Cardiac muscle cell (in vitro differentiated cells and primary cell): ENCODE results near the gene RBM14. TPM values are rescaled to one million over a fixed set of nuclear protein-coding genes. Genes with fewer than 3 reads are reported as not detected.
"Not testable (repeated sequence)": the region's sequence is repeated elsewhere in the genome, so short reads cannot be mapped to it uniquely, and the experiment has no call there.

Source experiments
- DNase-seq, 2 donors: peaks; one replicate each; pipeline versions ENCODE4 v3.0.0 to v3.0.0-alpha.2; 2010 to 2017; ENCODE audit warnings: low read depth in 1 of 2, low spot score in 1 of 2
- H3K27ac ChIP-seq: fragments of 200-600 bp; sonication (generic); 2 replicates; pipeline ENCODE4 v1.5.1; 2016
- H3K27me3 ChIP-seq: fragments of 200-600 bp; sonication (generic); 2 replicates; pipeline ENCODE4 v1.6.0; 2016; ENCODE audit warnings: control low read depth
- H3K36me3 ChIP-seq: fragments of 200-600 bp; sonication (generic); 2 replicates; pipeline ENCODE4 v1.5.1; 2016; ENCODE audit warnings: control low read depth
- H3K4me1 ChIP-seq: fragments of 200-600 bp; sonication (generic); 2 replicates; pipeline ENCODE4 v1.8.1; 2017; ENCODE audit warnings: low read depth, mild to moderate bottlenecking, mixed run types
- H3K4me3 ChIP-seq: fragments of 200-600 bp; sonication (generic); 2 replicates; pipeline ENCODE4 v1.5.1; 2016; ENCODE audit warnings: mild to moderate bottlenecking
- H3K9me3 ChIP-seq: fragments of 200-600 bp; sonication (generic); 2 replicates; pipeline ENCODE4 v1.5.1; 2017; ENCODE audit warnings: low read depth, mild to moderate bottlenecking, control low read depth
- CTCF ChIP-seq: IDR thresholded peaks from 2 replicates; pipeline ENCODE4 v1.5.1; 2012; ENCODE audit warnings: low read depth, mild to moderate bottlenecking, low read length
- polyA plus RNA-seq: library from polyadenylated mRNA; unstranded; fragments of >200 nt; fragmentation: Nextera tagmentation; extraction: Ambion mirVana; gene quantifications from 2 replicates; pipeline ENCODE4 v1.2.1, GENCODE V29; 2016
- total RNA-seq: library from RNA; depleted of rRNA; stranded (reverse); fragments of >200 nt; gene quantifications from 2 replicates; pipeline ENCODE4 v1.2.3, GENCODE V29; 2016

The RBM14 gene
- total and polyA plus RNA-seq, 2 experiments from 2014 or later = 90.6 to 111 TPM

- peaks cover 59% of the 10 kb centered on the region for H3K4me1 ChIP-seq
- no peaks in the 10 kb centered on the region for H3K27me3 ChIP-seq
- H3K4me3 ChIP-seq = peak overlapping the region; percentile 93
- TF ChIP-seq CTCF = peak; percentile 15
- H3K9me3 ChIP-seq = no peaks in the 10 kb centered on the region
- DNase-seq = peak; percentile 56 to 60
- H3K36me3 ChIP-seq = peaks cover 27% of the 10 kb centered on the region
- peak overlapping the region; percentile 98 for H3K27ac ChIP-seq
These were observed 22.8 kb downstream of the RBM14 start for GRCh38 chr11:66639066-66639813.

GRCh38 chr11:66639814-66640340 lies 23.4 kb downstream of the RBM14 start:
- H3K9me3 ChIP-seq, DNase-seq, H3K27ac ChIP-seq, H3K27me3 ChIP-seq: not testable (repeated sequence)
- Histone ChIP-seq H3K4me1 (peaks cover 65% of the 10 kb centered on the region), H3K4me3 (peak overlapping the region; percentile 93), H3K36me3 (peaks cover 33% of the 10 kb centered on the region)

GRCh38 chr11:66641834-66642233 lies 25.4 kb downstream of the RBM14 start:
- Histone ChIP-seq H3K4me1 (peaks cover 67% of the 10 kb centered on the region), H3K27me3 (no peaks in the 10 kb centered on the region), H3K27ac (no peak overlapping the region), H3K9me3 (no peaks in the 10 kb centered on the region), H3K36me3 (peaks cover 51% of the 10 kb centered on the region), H3K4me3 (peak overlapping the region; percentile 93)
- DNase-seq = no peak
- TF ChIP-seq CTCF = no peak

- Histone ChIP-seq H3K27me3 (no peaks in the 10 kb centered on the region), H3K27ac (no peak overlapping the region), H3K4me3 (no peak overlapping the region), H3K9me3 (no peaks in the 10 kb centered on the region), H3K36me3 (peaks cover 54% of the 10 kb centered on the region), H3K4me1 (peaks cover 58% of the 10 kb centered on the region)
- TF ChIP-seq CTCF = no peak
- no peak for DNase-seq
These were observed 27.5 kb downstream of the RBM14 start for GRCh38 chr11:66643745-66644437.

GRCh38 chr11:66646828-66647227 lies 30.4 kb downstream of the RBM14 start:
- DNase-seq = no peak
- no peaks in the 10 kb centered on the region for H3K27me3 ChIP-seq
- H3K9me3 ChIP-seq = no peaks in the 10 kb centered on the region
- peak overlapping the region; percentile 30 for H3K27ac ChIP-seq
- peaks cover 52% of the 10 kb centered on the region for H3K36me3 ChIP-seq
- no peak for TF ChIP-seq CTCF
- H3K4me3 ChIP-seq = no peak overlapping the region
- peaks cover 31% of the 10 kb centered on the region for H3K4me1 ChIP-seq

GRCh38 chr11:66649903-66650302 lies 33.5 kb downstream of the RBM14 start:
- Histone ChIP-seq H3K36me3 (peaks cover 33% of the 10 kb centered on the region), H3K4me3 (no peak overlapping the region), H3K4me1 (peaks cover 2% of the 10 kb centered on the region), H3K9me3 (no peaks in the 10 kb centered on the region), H3K27ac (peak overlapping the region; percentile 34), H3K27me3 (no peaks in the 10 kb centered on the region)
- no peak for DNase-seq
- TF ChIP-seq CTCF = no peak
